GM13977 (cell line): ENCODE data around the gene ZBTB32.

Source experiments
- DNase-seq: peaks from one replicate; pipeline ENCODE4 v3.0.0; 2012; ENCODE audit warnings: low spot score
- in situ Hi-C: fragments of 300-500 bp; cut with MboI; formaldehyde crosslinking; loops from one replicate; pipeline ENCODE4 v1.12.0; 2022; ENCODE audit warnings: low sequenced_read_pairs, low pct_unique_long_range_greater_than_20kb, mixed read lengths, inconsistent platforms; ENCODE audit not compliant: unreplicated experiment
- TF ChIP-seq, protein P1 (sequence below): IDR thresholded peaks from 2 replicates; pipeline ENCODE4 v1.5.1; 2012; ENCODE audit warnings: mild to moderate bottlenecking, control low read depth; ENCODE audit not compliant: insufficient read depth; ENCODE audit errors: extremely low read depth, missing control alignments

ZBTB32 gene

GRCh38 chr19:35716801-35717664 lies 12.7 kb downstream of the ZBTB32 start:
- in situ Hi-C loops, result no loop called here
- TF ChIP-seq, protein P1, sequence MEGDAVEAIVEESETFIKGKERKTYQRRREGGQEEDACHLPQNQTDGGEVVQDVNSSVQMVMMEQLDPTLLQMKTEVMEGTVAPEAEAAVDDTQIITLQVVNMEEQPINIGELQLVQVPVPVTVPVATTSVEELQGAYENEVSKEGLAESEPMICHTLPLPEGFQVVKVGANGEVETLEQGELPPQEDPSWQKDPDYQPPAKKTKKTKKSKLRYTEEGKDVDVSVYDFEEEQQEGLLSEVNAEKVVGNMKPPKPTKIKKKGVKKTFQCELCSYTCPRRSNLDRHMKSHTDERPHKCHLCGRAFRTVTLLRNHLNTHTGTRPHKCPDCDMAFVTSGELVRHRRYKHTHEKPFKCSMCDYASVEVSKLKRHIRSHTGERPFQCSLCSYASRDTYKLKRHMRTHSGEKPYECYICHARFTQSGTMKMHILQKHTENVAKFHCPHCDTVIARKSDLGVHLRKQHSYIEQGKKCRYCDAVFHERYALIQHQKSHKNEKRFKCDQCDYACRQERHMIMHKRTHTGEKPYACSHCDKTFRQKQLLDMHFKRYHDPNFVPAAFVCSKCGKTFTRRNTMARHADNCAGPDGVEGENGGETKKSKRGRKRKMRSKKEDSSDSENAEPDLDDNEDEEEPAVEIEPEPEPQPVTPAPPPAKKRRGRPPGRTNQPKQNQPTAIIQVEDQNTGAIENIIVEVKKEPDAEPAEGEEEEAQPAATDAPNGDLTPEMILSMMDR, result peak; percentile 69
- peak; percentile 86 for DNase-seq

DNA sequence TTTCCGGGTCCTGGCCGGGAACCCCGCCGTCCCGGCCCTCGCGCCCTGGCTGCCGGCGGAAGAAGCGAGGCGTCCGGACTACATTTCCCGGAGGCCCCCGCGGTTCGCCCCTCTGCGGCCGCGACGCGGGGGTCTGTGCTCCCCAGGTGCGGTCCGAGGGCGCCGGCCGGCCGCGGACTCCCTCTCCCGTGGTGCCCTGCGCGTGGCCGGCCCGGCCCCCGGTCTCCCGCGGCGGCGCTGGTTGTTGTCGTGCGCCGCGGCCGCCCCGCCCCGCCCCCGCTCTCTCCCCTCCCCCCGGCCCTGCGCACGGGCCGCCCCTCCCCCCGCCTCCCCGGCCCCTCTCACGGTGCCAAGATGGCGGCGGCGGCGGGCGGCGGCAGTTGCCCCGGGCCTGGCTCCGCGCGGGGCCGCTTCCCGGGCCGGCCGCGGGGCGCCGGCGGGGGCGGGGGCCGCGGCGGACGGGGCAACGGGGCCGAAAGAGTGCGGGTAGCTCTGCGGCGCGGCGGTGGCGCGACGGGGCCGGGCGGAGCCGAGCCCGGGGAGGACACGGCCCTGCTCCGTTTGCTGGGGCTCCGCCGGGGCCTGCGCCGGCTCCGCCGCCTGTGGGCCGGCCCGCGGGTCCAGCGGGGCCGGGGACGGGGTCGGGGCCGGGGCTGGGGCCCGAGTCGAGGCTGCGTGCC lies 13.4 kb downstream of the ZBTB32 start, which contains the start of gene KMT2B:
Gene KMT2B (plus strand): TSS at position 339 of the 680 bp plus-strand sequence. CDS start 16 bp downstream, at position 355.
- in situ Hi-C loops, result no loop called here
- TF ChIP-seq, protein P1, result no peak
- peak; percentile 99 for DNase-seq

DNA sequence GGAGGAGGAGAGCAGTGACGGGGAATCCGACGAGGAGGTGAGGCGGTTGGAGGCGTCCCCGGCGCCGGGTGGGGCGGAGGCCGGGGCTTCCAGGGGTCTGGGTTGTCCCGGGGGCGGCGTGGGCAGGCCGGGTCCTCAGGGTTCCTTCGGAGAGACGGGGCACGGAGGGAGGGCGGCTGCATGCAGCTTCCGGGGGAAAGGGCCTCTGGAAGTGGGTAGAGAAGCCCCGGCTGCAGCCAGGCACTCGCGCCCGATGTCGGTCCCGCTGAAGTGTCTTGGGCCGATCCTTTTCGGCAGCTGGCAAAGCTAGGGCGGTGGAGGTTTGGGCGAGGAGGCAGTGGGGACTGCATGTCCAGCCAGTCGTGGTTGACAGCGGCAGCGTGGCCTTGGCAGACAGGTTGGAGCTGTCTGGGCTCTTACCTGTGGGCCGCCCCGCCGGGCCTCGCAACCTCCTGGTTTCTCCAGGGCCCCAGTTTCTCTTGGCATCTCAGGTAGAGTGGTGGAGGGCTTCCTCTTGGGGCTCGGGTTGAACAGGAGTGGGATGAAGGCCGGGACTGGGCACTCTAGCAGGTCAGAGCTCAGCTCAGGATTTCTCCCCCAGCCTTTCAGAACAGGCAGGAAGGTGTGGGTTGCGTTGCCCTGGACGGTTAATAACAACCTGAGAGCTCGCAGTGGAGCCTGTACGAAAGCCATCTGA lies 14.1 kb downstream of the ZBTB32 start:
- peak; percentile 75 for DNase-seq
- TF ChIP-seq, protein P1, result no peak
- in situ Hi-C loops, result no loop called here

- in situ Hi-C loops, result no loop called here
- DNase-seq, result no peak
- TF ChIP-seq, protein P1, result no peak
Measured at GRCh38 chr19:35719402-35720162, 15.2 kb downstream of the ZBTB32 start.

- in situ Hi-C loops, result no loop called here
- no peak for DNase-seq
- TF ChIP-seq, protein P1, result no peak
Measured at GRCh38 chr19:35720163-35720524, 15.8 kb downstream of the ZBTB32 start.

- DNase-seq, result no peak
- TF ChIP-seq, protein P1, result no peak
- in situ Hi-C loops, result no loop called here
Measured at GRCh38 chr19:35720648-35721047, 16.3 kb downstream of the ZBTB32 start.
